Muscle layer of duodenum (tissue), 2 donors: ENCODE measurements around the gene PTPRS.

Source experiments
- H3K27ac ChIP-seq: one replicate; pipeline ENCODE4 v1.7.0; 2013; ENCODE audit warnings: mild to moderate bottlenecking, low read length
- H3K27me3 ChIP-seq: one replicate; pipeline ENCODE4 v1.7.0; 2013; ENCODE audit warnings: low read depth, mild to moderate bottlenecking, control low read depth, low read length
- H3K36me3 ChIP-seq, 2 donors: one replicate each; pipeline ENCODE4 v1.7.0; 2013; ENCODE audit warnings: low read length in 2 of 2, control low read depth in 1 of 2, mild to moderate bottlenecking in 1 of 2; ENCODE audit not compliant: insufficient read depth in 2 of 2, control insufficient read depth in 1 of 2
- H3K4me1 ChIP-seq, 2 donors: one replicate each; pipeline ENCODE4 v1.7.0; 2013; ENCODE audit warnings: low read length in 2 of 2, mild to moderate bottlenecking in 2 of 2, control low read depth in 1 of 2, moderate library complexity in 1 of 2; ENCODE audit not compliant: insufficient read depth in 2 of 2, control insufficient read depth in 1 of 2
- H3K4me3 ChIP-seq, 2 donors: one replicate each; pipeline ENCODE4 v1.7.0; 2013; ENCODE audit warnings: low read length in 2 of 2, low read depth in 1 of 2, mild to moderate bottlenecking in 1 of 2
- H3K9me3 ChIP-seq, 2 donors: one replicate each; pipeline ENCODE4 v1.7.0; 2013; ENCODE audit warnings: low read length in 2 of 2, control low read depth in 1 of 2, mild to moderate bottlenecking in 1 of 2; ENCODE audit not compliant: control insufficient read depth in 1 of 2
- donor health status: healthy.

Gene PTPRS

DNA sequence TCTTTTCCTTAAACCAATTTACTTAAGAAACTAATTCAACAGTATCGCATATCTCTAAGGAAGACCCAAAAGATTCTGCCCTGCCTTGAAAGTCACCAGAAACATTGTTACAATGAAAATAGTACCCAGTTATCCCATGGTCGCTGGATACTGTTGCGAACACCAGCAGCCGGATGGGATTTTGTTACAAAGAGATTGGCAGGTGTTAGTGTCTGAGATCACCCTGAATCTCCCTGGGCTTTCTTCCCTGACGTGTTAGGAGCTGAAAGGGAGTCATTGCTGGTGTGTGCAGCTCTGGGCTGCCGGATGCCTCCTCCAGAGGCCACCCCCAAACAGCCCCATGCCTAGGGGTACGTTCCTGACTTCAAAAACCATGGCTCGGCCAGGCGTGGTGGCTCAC, 38.2 kb downstream of the PTPRS start:
- Histone ChIP-seq H3K4me1 (no peaks in the 10 kb centered on the region), H3K9me3 (no peaks in the 10 kb centered on the region)

DNA sequence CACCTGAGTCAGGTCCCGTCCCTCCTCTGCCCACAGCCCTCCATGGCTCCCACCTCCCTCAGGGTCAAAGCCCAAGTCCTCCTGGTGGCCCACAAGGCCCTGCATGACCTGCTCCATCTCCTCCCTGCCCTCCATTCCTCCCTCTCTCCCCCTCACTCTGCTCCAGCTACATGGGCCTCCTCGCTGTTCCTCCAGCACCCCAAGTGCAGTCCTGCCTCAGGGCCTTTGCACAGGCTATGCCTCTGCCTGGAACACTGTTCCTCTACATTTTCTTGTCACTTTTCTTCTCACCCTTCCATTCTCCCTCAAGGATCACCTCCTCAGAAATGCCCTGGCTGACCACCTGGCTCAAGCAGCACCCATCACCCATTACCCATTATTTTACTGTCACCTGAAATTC, 41.5 kb downstream of the PTPRS start:
- H3K36me3 ChIP-seq: no peaks in the 10 kb centered on the region
- H3K9me3 ChIP-seq: no peaks in the 10 kb centered on the region
- no peak overlapping the region for H3K4me3 ChIP-seq
- H3K4me1 ChIP-seq: peaks cover 0 to 3% of the 10 kb centered on the region in 2 donors
- H3K27ac ChIP-seq: no peak overlapping the region
- no peaks in the 10 kb centered on the region for H3K27me3 ChIP-seq

More for the DNA sequence above, 38.2 kb downstream of the PTPRS start:
- Histone ChIP-seq H3K27ac (no peak overlapping the region), H3K27me3 (no peaks in the 10 kb centered on the region), H3K4me3 (no peak overlapping the region), H3K36me3 (no peaks in the 10 kb centered on the region)

DNA sequence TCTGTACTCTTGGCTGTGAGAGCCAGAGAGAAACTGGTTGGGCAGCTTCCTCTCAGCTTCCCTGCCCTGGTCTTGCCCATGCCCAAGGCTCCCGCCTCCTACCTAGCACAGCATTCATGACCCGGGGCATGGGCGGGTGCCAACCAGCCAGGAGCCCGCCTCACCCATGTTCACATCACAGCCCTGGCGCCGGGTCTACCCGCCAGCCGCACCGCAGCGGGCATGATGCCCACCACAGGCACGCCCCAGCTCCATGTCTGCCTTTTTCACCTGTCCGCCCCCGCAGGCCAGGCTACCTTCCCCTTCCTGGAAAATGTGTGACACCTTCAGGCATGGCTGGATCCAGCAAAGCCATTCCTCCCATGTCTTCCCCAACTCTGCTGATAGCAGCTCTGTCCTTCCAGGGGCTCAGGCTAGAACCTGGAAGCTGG, 42.1 kb downstream of the PTPRS start:
- no peaks in the 10 kb centered on the region for H3K27me3 ChIP-seq
- H3K4me3 ChIP-seq: no peak overlapping the region
- peaks cover 0 to 6% of the 10 kb centered on the region in 2 donors for H3K4me1 ChIP-seq
- H3K27ac ChIP-seq: no peak overlapping the region
- H3K9me3 ChIP-seq: no peaks in the 10 kb centered on the region
- H3K36me3 ChIP-seq: no peaks in the 10 kb centered on the region

DNA sequence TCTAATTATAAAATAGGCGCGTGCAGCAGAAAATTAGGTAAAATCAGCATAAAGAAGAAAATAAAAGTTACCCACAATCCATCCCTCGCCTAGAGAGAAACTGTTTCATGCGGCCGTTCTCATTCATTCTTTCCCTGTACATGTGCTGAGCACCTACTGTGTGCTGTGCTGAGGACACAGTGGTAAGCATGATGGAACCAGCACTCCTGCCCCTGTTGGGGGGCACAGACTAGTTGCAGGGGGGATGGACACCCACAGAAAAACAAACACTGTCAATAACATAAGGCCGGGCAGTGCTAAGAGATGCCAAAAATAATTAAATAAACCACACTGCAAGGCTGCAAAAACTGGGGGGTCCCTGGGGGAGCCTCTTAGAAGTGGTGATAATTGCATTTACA, 43.3 kb downstream of the PTPRS start:
- no peaks in the 10 kb centered on the region for H3K27me3 ChIP-seq
- H3K9me3 ChIP-seq: no peaks in the 10 kb centered on the region
- H3K27ac ChIP-seq: no peak overlapping the region
- no peaks in the 10 kb centered on the region for H3K36me3 ChIP-seq
- H3K4me3 ChIP-seq: no peak overlapping the region
- peaks cover 0 to 8% of the 10 kb centered on the region in 2 donors for H3K4me1 ChIP-seq

DNA sequence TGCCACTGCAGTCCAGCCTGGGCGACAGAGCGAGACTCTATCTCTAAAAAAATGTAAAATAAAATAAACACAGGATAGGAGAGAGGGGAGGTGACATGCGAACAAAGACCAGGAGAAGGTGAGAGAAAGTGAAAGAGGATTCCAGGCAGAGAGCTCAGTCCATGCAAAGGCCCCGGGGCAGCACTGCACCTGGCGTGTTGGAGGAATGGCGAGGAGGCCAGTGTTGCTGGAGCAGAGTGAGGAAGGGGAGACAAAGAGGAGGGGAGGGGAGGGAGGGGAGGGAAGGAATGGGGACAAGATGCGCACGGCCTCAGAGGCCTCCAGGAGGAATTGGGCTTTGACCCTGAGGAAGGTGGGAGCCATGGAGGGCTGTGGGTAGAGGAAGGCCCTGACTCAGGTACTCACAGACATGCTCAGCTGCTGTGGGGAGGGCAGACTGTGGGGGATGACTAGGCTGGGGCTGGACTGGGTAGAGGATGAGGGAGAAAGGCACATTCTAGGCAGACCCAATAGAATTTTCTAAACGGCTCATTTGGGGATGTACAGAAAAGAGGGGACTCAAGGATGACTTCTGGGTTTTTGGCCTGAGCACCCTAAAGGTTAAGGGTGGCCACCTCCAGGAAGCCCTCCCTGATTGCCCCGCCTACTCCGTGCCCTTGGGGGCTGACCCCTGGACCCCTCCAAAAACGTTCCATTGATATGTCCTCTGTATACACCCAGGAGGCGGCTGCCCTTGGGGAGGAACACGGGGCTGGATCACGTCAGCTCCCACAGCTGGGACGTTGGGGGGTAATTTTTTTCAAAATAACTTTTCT, 43.9 kb downstream of the PTPRS start:
- H3K36me3 ChIP-seq: no peaks in the 10 kb centered on the region
- H3K4me3 ChIP-seq: no peak overlapping the region
- no peak overlapping the region for H3K27ac ChIP-seq
- peaks cover 0 to 14% of the 10 kb centered on the region in 2 donors for H3K4me1 ChIP-seq
- H3K27me3 ChIP-seq: no peaks in the 10 kb centered on the region
- no peaks in the 10 kb centered on the region for H3K9me3 ChIP-seq

DNA sequence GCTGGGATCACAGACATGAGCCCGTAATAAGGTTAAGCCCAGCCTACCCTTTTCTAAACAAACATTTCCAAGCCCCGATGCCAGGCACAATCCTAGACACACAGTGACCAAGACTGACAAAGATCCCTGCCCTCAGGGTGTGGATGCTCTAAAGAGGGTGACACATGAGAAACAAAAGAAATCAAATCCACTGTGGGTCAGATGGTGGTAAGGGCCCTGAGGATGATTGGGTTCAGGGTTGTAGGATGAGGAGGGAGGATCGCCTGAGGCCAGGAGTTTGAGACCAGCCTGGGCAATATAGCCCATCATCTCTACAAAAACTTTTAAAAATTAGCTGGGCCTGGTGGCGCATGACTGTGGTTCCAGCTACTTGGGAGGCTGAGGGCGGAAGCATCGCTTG, 44.6 kb downstream of the PTPRS start:
- Histone ChIP-seq H3K9me3 (no peaks in the 10 kb centered on the region), H3K4me1 (peaks cover 0 to 21% of the 10 kb centered on the region in 2 donors), H3K36me3 (no peaks in the 10 kb centered on the region), H3K27ac (no peak overlapping the region), H3K27me3 (no peaks in the 10 kb centered on the region), H3K4me3 (no peak overlapping the region)

DNA sequence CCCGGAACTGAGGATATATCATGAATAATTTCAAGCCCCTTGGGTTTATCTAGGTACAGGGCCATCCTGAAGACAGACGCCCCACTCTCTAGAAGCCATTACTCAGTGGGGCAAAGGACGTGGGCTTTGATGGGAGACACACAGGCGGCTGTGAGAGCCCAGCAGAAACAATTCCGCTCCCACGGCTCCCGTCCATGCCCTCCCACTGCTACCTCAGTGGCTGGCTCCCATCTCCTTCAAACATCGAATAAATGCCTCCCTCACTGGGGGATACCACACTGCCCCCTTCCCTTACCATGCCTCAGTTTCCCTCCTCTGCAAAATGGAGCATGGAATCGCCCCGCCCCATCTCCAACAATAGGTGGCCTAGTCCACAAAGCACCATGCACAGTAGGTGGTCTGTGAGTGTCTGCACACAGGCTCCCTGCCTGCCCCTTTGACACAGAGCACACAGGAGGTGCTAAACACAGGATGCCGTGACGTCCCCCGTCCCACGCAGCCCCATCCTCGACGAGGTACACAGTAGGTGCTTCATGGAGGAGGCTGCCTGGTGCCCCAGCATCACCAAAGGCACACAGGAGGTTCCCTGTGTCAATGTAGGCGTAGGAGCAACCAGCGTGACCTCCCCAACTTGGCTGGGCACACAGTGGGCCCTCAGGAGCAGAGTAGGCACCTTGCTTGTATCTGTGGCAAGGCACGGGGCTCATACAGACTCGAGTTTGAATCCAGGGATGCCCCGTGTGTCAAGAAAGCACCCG, 46.0 kb downstream of the PTPRS start:
- Histone ChIP-seq H3K27me3 (no peaks in the 10 kb centered on the region), H3K36me3 (no peaks in the 10 kb centered on the region), H3K4me1 (peaks cover 0 to 32% of the 10 kb centered on the region in 2 donors), H3K27ac (no peak overlapping the region), H3K9me3 (no peaks in the 10 kb centered on the region), H3K4me3 (peak overlapping the region in 1 of 2 donors; percentile 65)

DNA sequence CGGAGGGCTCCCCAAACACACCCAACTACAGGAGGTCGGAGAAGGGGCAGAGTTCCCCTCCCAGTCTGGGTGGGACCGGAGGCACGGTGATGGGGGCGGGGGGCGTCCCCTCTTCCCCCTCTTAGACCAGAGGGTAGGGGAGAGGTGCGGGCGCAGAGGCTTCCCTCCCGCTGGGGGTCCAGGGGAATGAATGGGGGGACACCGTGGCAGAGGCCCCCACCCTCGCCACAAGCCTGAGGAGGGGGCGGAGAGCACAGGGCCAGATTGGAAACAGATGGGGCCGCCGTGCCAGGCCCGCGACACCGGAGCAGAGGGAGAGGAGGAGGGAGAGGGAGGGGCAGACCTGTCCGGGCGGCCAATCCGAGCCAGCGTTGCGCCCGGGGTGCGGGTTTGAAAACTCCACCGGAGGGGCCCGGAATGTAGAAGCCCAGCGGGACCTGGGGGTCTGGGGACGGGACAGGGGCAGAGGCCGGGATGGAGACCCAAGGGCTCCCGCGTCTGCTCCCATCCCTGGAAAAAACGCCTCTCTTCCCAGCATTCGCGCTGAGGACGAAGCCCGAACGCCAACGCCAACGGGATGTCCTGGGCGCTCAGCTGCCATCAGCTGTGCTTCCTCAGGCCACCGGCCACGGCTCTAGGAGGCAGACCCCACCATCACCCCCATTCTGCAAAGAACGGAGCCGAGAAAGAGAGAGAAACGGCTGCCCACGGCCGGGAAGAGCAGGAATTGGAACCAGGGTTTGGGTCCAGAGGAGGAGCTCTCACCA, 46.8 kb downstream of the PTPRS start:
- no peak overlapping the region for H3K27ac ChIP-seq
- no peaks in the 10 kb centered on the region for H3K27me3 ChIP-seq
- H3K4me3 ChIP-seq: peak overlapping the region; percentile 55 to 65
- H3K9me3 ChIP-seq: no peaks in the 10 kb centered on the region
- peaks cover 0 to 40% of the 10 kb centered on the region in 2 donors for H3K4me1 ChIP-seq
- H3K36me3 ChIP-seq: no peaks in the 10 kb centered on the region

DNA sequence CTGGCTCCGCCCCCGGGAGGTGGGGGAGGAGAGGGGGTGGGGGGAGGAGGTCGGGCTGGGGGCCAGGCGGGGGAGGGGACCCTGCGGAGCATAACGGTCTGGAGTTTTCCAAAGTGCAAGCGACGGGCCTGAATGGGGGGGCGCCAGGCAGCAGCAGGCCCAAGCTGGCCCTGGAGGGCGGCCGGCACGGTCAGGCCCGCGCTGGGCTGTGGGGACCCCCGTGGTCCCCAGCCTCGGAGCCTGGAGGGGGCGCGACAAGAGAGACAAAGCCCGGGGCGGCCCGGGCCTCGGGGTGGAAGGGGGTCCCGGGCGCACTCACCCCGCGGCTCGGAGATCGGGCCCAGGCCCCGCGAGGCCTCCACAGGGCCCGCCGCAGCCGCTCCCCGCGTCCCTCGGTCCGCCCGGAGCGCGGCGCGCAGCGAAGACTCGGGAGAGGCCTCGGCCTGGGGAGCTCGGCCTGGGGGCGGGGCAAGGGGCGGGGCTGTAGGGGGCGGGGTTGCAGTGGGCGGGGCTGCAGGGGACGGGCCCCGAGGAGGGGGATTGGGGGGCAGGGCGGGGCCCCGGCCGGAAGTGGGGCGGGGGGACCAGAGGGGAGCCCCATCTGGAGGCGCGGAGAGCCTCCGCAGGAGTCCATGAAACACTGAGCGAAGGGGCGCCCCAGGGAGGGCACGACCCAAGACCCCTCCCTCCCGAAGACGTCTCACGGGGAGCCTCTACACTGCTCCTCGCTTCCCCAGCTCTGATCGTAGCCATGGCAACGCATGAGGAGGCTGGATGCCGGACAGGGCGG, 47.6 kb downstream of the PTPRS start:
- Histone ChIP-seq H3K4me3 (peak overlapping the region; percentile 62 to 65), H3K36me3 (no peaks in the 10 kb centered on the region), H3K4me1 (peaks cover 0 to 47% of the 10 kb centered on the region in 2 donors), H3K27ac (no peak overlapping the region), H3K27me3 (no peaks in the 10 kb centered on the region), H3K9me3 (no peaks in the 10 kb centered on the region)

DNA sequence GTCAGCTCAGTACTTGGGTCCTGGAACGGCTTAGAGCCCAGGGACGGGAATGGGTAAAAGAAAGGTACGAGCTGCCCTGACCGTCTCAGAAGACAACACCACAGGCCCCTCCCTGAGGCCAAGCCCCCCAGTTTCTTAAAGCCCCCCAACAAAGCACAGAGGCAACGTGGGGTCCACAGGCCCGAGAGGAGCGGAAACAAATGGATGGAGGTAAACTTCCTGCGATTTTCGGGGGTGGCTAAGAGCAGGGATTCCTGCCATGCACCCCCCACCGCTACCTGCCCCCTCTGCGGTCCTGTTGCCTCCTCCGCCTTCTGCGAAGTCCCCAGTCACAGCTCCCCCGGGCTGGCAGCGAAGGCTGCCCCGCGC, 48.2 kb downstream of the PTPRS start:
- H3K4me3 ChIP-seq: peak overlapping the region; percentile 62 to 65
- no peak overlapping the region for H3K27ac ChIP-seq
- no peaks in the 10 kb centered on the region for H3K9me3 ChIP-seq
- H3K36me3 ChIP-seq: no peaks in the 10 kb centered on the region
- H3K4me1 ChIP-seq: peaks cover 0 to 51% of the 10 kb centered on the region in 2 donors
- no peaks in the 10 kb centered on the region for H3K27me3 ChIP-seq
